AG04449 (cell line): ENCODE data around the gene DIP2A.

Experiments used
- CTCF ChIA-PET: fragments of 350-600 bp; formaldehyde crosslinking; extraction: SDS; loops from one replicate; lab custom pipeline; 2021; ENCODE audit warnings: antibody characterized with exemption; lab: Yijun Ruan, JAX
- POLR2A ChIA-PET: fragments of 400-600, 350-600 bp; formaldehyde crosslinking; extraction: SDS; loops from one replicate; lab custom pipeline; 2020; ENCODE audit warnings: antibody characterized with exemption, inconsistent platforms; lab: Yijun Ruan, JAX
- DNase-seq: peaks from one replicate; pipeline ENCODE4 v3.0.0-alpha.2; 2010; ENCODE audit warnings: low read depth, low spot score
- H3K4me3 ChIP-seq: 2 replicates; pipeline ENCODE4 v1.5.1; 2011; ENCODE audit warnings: low read depth, mild to moderate bottlenecking, control low read depth, low read length
- CTCF ChIP-seq: IDR thresholded peaks from one replicate; pipeline ENCODE4 v1.5.1; 2011; ENCODE audit warnings: mild to moderate bottlenecking, moderate library complexity, low read length, control low read depth, inconsistent platforms; ENCODE audit not compliant: insufficient read depth; ENCODE audit errors: missing control alignments

DIP2A gene

GRCh38 chr21:46425571-46425970, 33.1 kb upstream of the DIP2A start:
- H3K4me3 ChIP-seq = no peak overlapping the region
- no peak for TF ChIP-seq CTCF
- CTCF ChIA-PET = no interaction called here
- POLR2A ChIA-PET = no interaction called here
- DNase-seq = no peak

- no peak overlapping the region for H3K4me3 ChIP-seq
- ChIA-PET CTCF (no interaction called here), POLR2A (no interaction called here)
- no peak for DNase-seq
- no peak for TF ChIP-seq CTCF
These were observed 32.2 kb upstream of the DIP2A start for GRCh38 chr21:46426313-46427046.

GRCh38 chr21:46427516-46427915, 31.2 kb upstream of the DIP2A start:
- no peak for DNase-seq
- H3K4me3 ChIP-seq = no peak overlapping the region
- CTCF ChIA-PET = no interaction called here
- TF ChIP-seq CTCF = no peak
- POLR2A ChIA-PET = no interaction called here

- TF ChIP-seq CTCF = no peak
- ChIA-PET POLR2A (no interaction called here), CTCF (no interaction called here)
- no peak for DNase-seq
- H3K4me3 ChIP-seq = no peak overlapping the region
These were observed 30.4 kb upstream of the DIP2A start for GRCh38 chr21:46428286-46428685.

GRCh38 chr21:46428987-46429710, 29.5 kb upstream of the DIP2A start:
- ChIA-PET CTCF (no interaction called here), POLR2A (no interaction called here)
- H3K4me3 ChIP-seq = no peak overlapping the region
- TF ChIP-seq CTCF = no peak
- DNase-seq = no peak
